IMR-90 (cell line): ENCODE results near the gene OPRM1. TPM values are rescaled to one million over a fixed set of nuclear protein-coding genes. Genes with fewer than 3 reads are reported as not detected.

Source experiments
- ATAC-seq: fragments of 200-7000 bp; cut with Tn5 transposase; 2 replicates; pipeline ENCODE4 v1.9.1; 2020; ENCODE audit warnings: low read depth, mild to moderate bottlenecking, moderate library complexity
- BruUV-seq: library from RNA; stranded (reverse); fragments of 400-500 nt; replicated peaks from 2 replicates; lab custom pipeline; 2021; lab: Mats Ljungman, UMichigan
- CTCF ChIA-PET: fragments of 300-600 bp; formaldehyde crosslinking; extraction: SDS; loops from one replicate; lab custom pipeline; 2021; ENCODE audit warnings: antibody characterized with exemption; lab: Yijun Ruan, JAX
- POLR2A ChIA-PET: fragments of 300-600 bp; sonication (Branson Sonifier 250); formaldehyde crosslinking; loops from one replicate; lab custom pipeline; 2022; ENCODE audit warnings: antibody characterized with exemption; ENCODE audit not compliant: unreplicated experiment; lab: Charles Lee
- DNase-seq: peaks from one replicate; pipeline ENCODE4 v3.0.0; 2013
- H2AFZ ChIP-seq: replicated peaks from 2 replicates; pipeline ENCODE3; 2013; ENCODE audit warnings: low read length, mild to moderate bottlenecking; ENCODE audit not compliant: poor library complexity
- H2AK5ac ChIP-seq: 2 replicates; pipeline ENCODE4 v1.6.1; 2013; ENCODE audit warnings: low read depth, low read length, inconsistent platforms
- H2AK9ac ChIP-seq: replicated peaks from 2 replicates; pipeline ENCODE3; 2013; ENCODE audit warnings: mild to moderate bottlenecking, low read depth, low read length, moderate library complexity; ENCODE audit not compliant: poor library complexity
- H2BK120ac ChIP-seq: 2 replicates; pipeline ENCODE4 v1.6.1; 2013; ENCODE audit warnings: low read depth, low read length, inconsistent platforms
- H2BK15ac ChIP-seq: 3 replicates; pipeline ENCODE4 v1.6.1; 2013; ENCODE audit warnings: low read depth, low read length, inconsistent platforms
- H2BK20ac ChIP-seq: 2 replicates; pipeline ENCODE4 v1.6.1; 2013; ENCODE audit warnings: low read depth, mild to moderate bottlenecking, inconsistent platforms, low read length, moderate library complexity
- H2BK5ac ChIP-seq: 2 replicates; pipeline ENCODE4 v1.6.1; 2013; ENCODE audit warnings: mild to moderate bottlenecking, low read depth, low read length, inconsistent platforms; ENCODE audit not compliant: poor library complexity, severe bottlenecking
- H3K14ac ChIP-seq: replicated peaks from 2 replicates; pipeline ENCODE4 v1.6.1; 2013; ENCODE audit warnings: low read depth, low read length, inconsistent platforms
- H3K18ac ChIP-seq: 2 replicates; pipeline ENCODE4 v1.6.1; 2013; ENCODE audit warnings: low read depth, low read length, control low read depth
- H3K23ac ChIP-seq: 2 replicates; pipeline ENCODE4 v1.6.1; 2013; ENCODE audit warnings: low read depth, low read length, inconsistent platforms
- H3K27ac ChIP-seq: 2 replicates; pipeline ENCODE4 v1.5.1; 2013; ENCODE audit warnings: mild to moderate bottlenecking, control low read depth, low read length; ENCODE audit not compliant: insufficient read depth
- H3K27me3 ChIP-seq: 2 replicates; pipeline ENCODE4 v1.6.1; 2013; ENCODE audit warnings: low read length; ENCODE audit not compliant: control insufficient read depth, insufficient read depth
- H3K36me3 ChIP-seq: 2 replicates; pipeline ENCODE4 v1.6.1; 2013; ENCODE audit warnings: low read length, mixed read lengths; ENCODE audit not compliant: control insufficient read depth, insufficient read depth
- H3K4ac ChIP-seq: 2 replicates; pipeline ENCODE4 v1.6.1; 2013; ENCODE audit warnings: low read depth, low read length, inconsistent platforms
- H3K4me1 ChIP-seq: 2 replicates; pipeline ENCODE4 v1.6.1; 2013; ENCODE audit warnings: low read length, mixed read lengths; ENCODE audit not compliant: control insufficient read depth, insufficient read depth
- H3K4me2 ChIP-seq: 2 replicates; pipeline ENCODE4 v1.6.1; 2013; ENCODE audit warnings: low read depth, mild to moderate bottlenecking, control low read depth, low read length, moderate library complexity
- H3K4me3 ChIP-seq: 2 replicates; pipeline ENCODE4 v1.5.1; 2013; ENCODE audit warnings: low read depth, mild to moderate bottlenecking, control low read depth, low read length, moderate library complexity; ENCODE audit not compliant: insufficient read depth
- H3K56ac ChIP-seq: 2 replicates; pipeline ENCODE4 v1.6.1; 2013; ENCODE audit warnings: low read length, inconsistent platforms; ENCODE audit not compliant: insufficient read depth; ENCODE audit errors: extremely low read depth
- H3K79me1 ChIP-seq, 2 experiments: 2 replicates each; pipeline ENCODE4 v1.6.1; 2013; ENCODE audit warnings: low read length in 2 of 2, inconsistent platforms in 1 of 2, low read depth in 1 of 2
- H3K9ac ChIP-seq: 2 replicates; pipeline ENCODE4 v1.6.1; 2013; ENCODE audit warnings: low read depth, low read length, control low read depth
- H3K9me1 ChIP-seq: 2 replicates; pipeline ENCODE4 v1.6.1; 2013; ENCODE audit warnings: low read length, inconsistent platforms; ENCODE audit not compliant: insufficient read depth
- H3K9me3 ChIP-seq: 2 replicates; pipeline ENCODE4 v1.6.1; 2013; ENCODE audit warnings: low read length; ENCODE audit not compliant: control insufficient read depth, insufficient read depth
- H4K20me1 ChIP-seq: 2 replicates; pipeline ENCODE4 v1.6.1; 2013; ENCODE audit warnings: low read length, inconsistent platforms; ENCODE audit not compliant: insufficient read depth
- H4K5ac ChIP-seq: 2 replicates; pipeline ENCODE4 v1.6.1; 2013; ENCODE audit warnings: mild to moderate bottlenecking, low read depth, low read length, control low read depth
- H4K8ac ChIP-seq, 2 experiments: 2 replicates each; pipeline ENCODE4 v1.6.1; 2013; ENCODE audit warnings: low read depth in 2 of 2, low read length in 2 of 2, control low read depth in 1 of 2, inconsistent platforms in 1 of 2
- H4K91ac ChIP-seq: 2 replicates; pipeline ENCODE4 v1.6.1; 2013; ENCODE audit warnings: low read depth, low read length, inconsistent platforms; ENCODE audit not compliant: insufficient read depth
- CEBPB ChIP-seq: IDR thresholded peaks from 2 replicates; pipeline ENCODE4 v1.6.1; 2012; ENCODE audit warnings: low read depth, low read length, improper control_type of control experiment
- CHD1 ChIP-seq: IDR thresholded peaks from 2 replicates; pipeline ENCODE4 v1.6.1; 2012; ENCODE audit warnings: low read depth, low read length, improper control_type of control experiment
- CTCF ChIP-seq: conservative IDR thresholded peaks from 2 replicates; pipeline ENCODE4 v1.5.1; 2012; ENCODE audit warnings: mild to moderate bottlenecking, low read depth, low read length, improper control_type of control experiment
- FOS ChIP-seq: fragments of 150-350 bp; IDR thresholded peaks from 2 replicates; pipeline ENCODE4 v1.6.1; 2016; ENCODE audit warnings: low read depth, low read length
- MAFK ChIP-seq: IDR thresholded peaks from 2 replicates; pipeline ENCODE4 v1.6.1; 2012; ENCODE audit warnings: low read depth, low read length, improper control_type of control experiment
- MAZ ChIP-seq: IDR thresholded peaks from 2 replicates; pipeline ENCODE4 v1.6.1; 2012; ENCODE audit warnings: low read depth, mild to moderate bottlenecking, low read length, improper control_type of control experiment, moderate library complexity, borderline replicate concordance
- MXI1 ChIP-seq: IDR thresholded peaks from 2 replicates; pipeline ENCODE4 v1.6.1; 2012; ENCODE audit warnings: low read depth, mild to moderate bottlenecking, low read length, moderate library complexity, borderline replicate concordance
- POLR2A ChIP-seq: IDR thresholded peaks from 2 replicates; pipeline ENCODE4 v1.6.1; 2012; ENCODE audit warnings: mild to moderate bottlenecking, low read depth, low read length
- RCOR1 ChIP-seq: IDR thresholded peaks from 2 replicates; pipeline ENCODE4 v1.6.1; 2012; ENCODE audit warnings: mild to moderate bottlenecking, low read length, improper control_type of control experiment; ENCODE audit not compliant: insufficient replicate concordance
- RFX5 ChIP-seq: IDR thresholded peaks from 2 replicates; pipeline ENCODE4 v1.8.0; 2012; ENCODE audit warnings: low read depth, mild to moderate bottlenecking, low read length, moderate library complexity
- SMC3 ChIP-seq: fragments of 150-350 bp; IDR thresholded peaks from 2 replicates; pipeline ENCODE4 v1.6.1; 2016; ENCODE audit warnings: low read depth, mild to moderate bottlenecking, antibody characterized with exemption, low read length, moderate library complexity
- WGBS, 2 experiments: methylation state at CpG; one replicate each; pipeline versions ENCODE4 v1.1.5 to v1.1.7; 2013; ENCODE audit warnings: missing lambda C conversion rate in 2 of 2; ENCODE audit not compliant: insufficient read length in 1 of 2; ENCODE audit errors: extremely low coverage in 2 of 2; 5-methylcytosine and 5-hydroxymethylcytosine counted together
- dilution Hi-C: fragments of 300-500 bp; cut with HindIII; formaldehyde crosslinking; loops from one replicate; pipeline ENCODE4 v1.14.3; 2018; ENCODE audit warnings: low sequenced_read_pairs; ENCODE audit not compliant: unreplicated experiment
- in situ Hi-C: fragments of 300-500 bp; cut with MboI; formaldehyde crosslinking; loops from 3 replicates; pipeline ENCODE4 v1.14.3; 2019; ENCODE audit warnings: low sequenced_read_pairs, inconsistent platforms, mixed read lengths
- intact Hi-C: fragments of 100-400 bp; cut with micrococcal nuclease; formaldehyde crosslinking; loops from 2 replicates; pipeline ENCODE4 v1.10.0; 2022
- polyA plus RNA-seq, 3 experiments: library from polyadenylated mRNA; depleted of rRNA; stranded (reverse); fragments of >200 nt; gene quantifications; 2 replicates each; pipeline ENCODE4 v1.2.3, GENCODE V29; 2012; ENCODE audit warnings: low replicate concordance in 1 of 3
- total RNA-seq: library from RNA; depleted of rRNA; stranded (reverse); fragments of >200 nt; gene quantifications from 2 replicates; pipeline ENCODE4 v1.2.3, GENCODE V29; 2012

Gene OPRM1
- total and polyA plus RNA-seq, 2 of the 4 experiments (the other 2 are of a cell fraction) = not detected

- in situ Hi-C loops (no loop called here), dilution Hi-C loops (no loop called here), intact Hi-C loops (no loop called here)
- H3K36me3 ChIP-seq = no peaks in the 10 kb centered on the region
- TF ChIP-seq MAFK (no peak), RCOR1 (no peak), RFX5 (no peak), POLR2A (no peak), MXI1 (no peak), CTCF (no peak), SMC3 (no peak), CHD1 (no peak), CEBPB (no peak), FOS (no peak), MAZ (no peak)
- H2AK5ac ChIP-seq = no peak overlapping the region
- ChIA-PET POLR2A (no interaction called here), CTCF (interaction anchor here (0.6 to 1.2 kb wide), 2 partner anchors 12 to 42 kb away, joined by 4 read pairs; no protein-coding TSS in a partner anchor)
- H3K79me1 ChIP-seq = no peaks in the 10 kb centered on the region
- no peaks in the 10 kb centered on the region for H4K20me1 ChIP-seq
- no peaks in the 10 kb centered on the region; the same call in 1 of the 2 replicates for H3K9me3 ChIP-seq
- H4K8ac ChIP-seq = no peak overlapping the region
- ATAC-seq (no peak), DNase-seq (no peak)
- no peak overlapping the region for H2AK9ac ChIP-seq
- WGBS, 2 experiments = no CpG with 5 or more reads among the region's 2 CpGs
- H3K56ac ChIP-seq = no peak overlapping the region
- H3K18ac ChIP-seq = no peak overlapping the region
- H2AFZ ChIP-seq = no peak overlapping the region
- no TSS peak for BruUV-seq
- no peak overlapping the region for H2BK20ac ChIP-seq
- no peak overlapping the region for H3K4ac ChIP-seq
- no peak overlapping the region for H4K5ac ChIP-seq
- H3K27me3 ChIP-seq = no peaks in the 10 kb centered on the region
- H2BK120ac ChIP-seq = no peak overlapping the region
- no peak overlapping the region for H3K9ac ChIP-seq
- no peak overlapping the region for H3K14ac ChIP-seq
- no peak overlapping the region for H3K27ac ChIP-seq
- H3K9me1 ChIP-seq = no peaks in the 10 kb centered on the region
- no peak overlapping the region for H2BK5ac ChIP-seq
- H4K91ac ChIP-seq = no peak overlapping the region
- H3K23ac ChIP-seq = no peak overlapping the region
- no peak overlapping the region for H3K4me2 ChIP-seq
- H2BK15ac ChIP-seq = no peak overlapping the region
- H3K4me1 ChIP-seq = no peaks in the 10 kb centered on the region
- no peak overlapping the region for H3K4me3 ChIP-seq
These were observed 73.3 kb downstream of the OPRM1 start for GRCh38 chr6:154112181-154112809.
